ENCODE data around the gene LMX1B.
A peak's percentile ranks its signal among the peaks of the same experiment; 100 is the strongest.
"Not testable (repeated sequence)": the region's sequence is repeated elsewhere in the genome, so short reads cannot be mapped to it uniquely, and the experiment has no call there.

The LMX1B gene

DNA sequence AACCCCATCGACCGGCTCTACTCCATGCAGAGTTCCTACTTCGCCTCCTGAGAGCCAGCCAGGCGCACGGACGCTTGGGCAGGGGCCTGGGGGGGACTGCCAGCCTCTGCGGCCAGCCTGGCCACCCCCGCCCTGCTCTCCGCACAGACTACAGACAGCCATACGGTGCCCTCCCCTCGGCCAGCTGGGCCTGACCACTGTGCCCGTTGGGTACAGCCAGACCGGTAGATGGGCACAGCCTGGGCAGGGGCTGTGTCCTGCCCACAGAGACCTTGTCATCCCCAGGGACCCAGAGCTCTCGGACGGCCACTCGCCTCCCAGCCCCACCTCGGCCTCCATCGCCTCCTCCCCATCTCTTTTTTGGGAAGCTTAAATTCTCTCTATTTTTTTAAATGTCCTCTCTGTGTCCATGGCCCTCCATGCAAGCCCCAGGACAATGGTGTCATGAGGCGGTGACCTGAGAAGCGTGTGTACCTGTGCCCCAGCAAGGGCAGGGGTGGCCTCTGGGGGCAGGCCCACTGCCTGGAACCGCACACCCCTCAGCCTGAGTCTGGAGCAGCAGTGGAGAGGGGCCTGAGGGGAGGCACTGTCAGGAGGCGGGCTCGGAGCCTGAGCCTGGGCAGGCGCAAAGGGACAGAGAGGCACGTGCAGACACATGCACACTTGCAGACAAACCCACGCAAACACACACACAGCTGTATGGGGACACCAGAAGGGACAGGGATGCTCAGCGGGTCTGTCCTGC lies 82.8 kb downstream of the LMX1B start:
- DNase-seq (ENCODE audit: low read depth): no peak

GRCh38 chr9:126697330-126697729 lies 83.6 kb downstream of the LMX1B start:
- no peak for DNase-seq (ENCODE audit: low read depth)

DNA sequence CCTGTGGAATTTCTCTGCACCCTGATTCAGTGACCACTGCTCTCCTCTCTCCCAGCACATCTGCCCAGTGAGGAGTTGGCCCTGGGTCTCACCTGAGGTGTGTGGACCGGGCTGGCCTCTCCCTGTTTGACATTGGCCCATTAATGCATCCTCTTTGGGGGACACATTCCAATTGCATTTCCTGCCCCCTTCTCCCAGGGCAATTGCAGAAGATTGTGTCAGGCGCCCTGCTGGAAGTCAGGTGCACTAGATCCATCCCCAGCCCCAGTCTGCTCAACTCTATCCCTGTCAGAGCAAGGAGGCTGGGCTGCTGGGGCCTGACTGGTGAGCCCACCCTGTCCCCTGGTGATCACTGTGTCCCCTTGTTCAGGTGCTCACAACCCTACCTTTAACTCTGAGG lies 84.5 kb downstream of the LMX1B start:
- DNase-seq (ENCODE audit: low read depth): no peak

GRCh38 chr9:126698756-126699155 lies 85.0 kb downstream of the LMX1B start:
- DNase-seq (ENCODE audit: low read depth): no peak

DNA sequence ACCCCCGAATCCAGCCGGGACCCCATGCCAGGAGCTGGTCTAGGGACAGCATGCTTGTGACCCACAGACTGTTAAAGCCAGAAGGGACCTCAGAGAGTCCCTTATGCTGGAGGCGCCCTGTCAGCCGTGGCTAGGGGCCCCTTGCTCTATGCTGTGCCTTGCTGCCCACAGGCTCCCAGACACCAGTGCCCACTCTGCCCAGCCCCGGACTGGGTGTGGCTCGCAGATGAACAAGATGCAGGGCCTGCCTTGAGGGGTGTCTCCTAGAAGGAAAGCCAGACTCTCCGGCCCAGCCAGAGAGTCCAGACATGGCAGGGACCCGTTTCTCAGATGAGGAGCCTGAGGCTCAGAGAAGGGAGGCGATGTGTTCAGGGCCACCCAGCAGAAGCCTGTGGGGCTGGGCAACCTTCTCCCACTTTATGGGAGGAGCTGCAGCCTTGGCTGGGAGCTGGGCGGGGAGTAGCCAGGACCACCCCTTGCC lies 85.7 kb downstream of the LMX1B start:
- DNase-seq (ENCODE audit: low read depth): no peak

DNA sequence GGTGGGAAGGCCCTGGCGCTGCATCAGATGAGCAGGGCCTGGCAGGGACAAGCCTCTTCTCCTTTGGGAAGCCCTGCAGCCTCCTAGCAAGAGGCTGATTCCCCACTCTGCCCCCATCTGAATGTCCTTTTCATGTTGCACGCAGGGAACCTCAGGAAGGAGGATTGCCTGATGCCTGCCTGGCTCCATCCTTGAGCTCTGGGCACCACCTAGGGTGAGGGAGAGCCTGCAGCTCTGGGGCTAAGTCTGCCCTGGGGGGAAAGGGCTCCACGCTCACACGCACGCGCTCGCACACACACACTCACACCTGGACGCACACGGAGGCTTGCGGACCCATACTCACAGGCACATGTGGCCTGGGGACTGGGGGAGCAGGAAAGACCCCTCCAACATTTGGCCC lies 86.6 kb downstream of the LMX1B start:
- no peak for DNase-seq (ENCODE audit: low read depth)

GRCh38 chr9:126700903-126701812 lies 87.4 kb downstream of the LMX1B start:
- DNase-seq (ENCODE audit: low read depth): no peak

DNA sequence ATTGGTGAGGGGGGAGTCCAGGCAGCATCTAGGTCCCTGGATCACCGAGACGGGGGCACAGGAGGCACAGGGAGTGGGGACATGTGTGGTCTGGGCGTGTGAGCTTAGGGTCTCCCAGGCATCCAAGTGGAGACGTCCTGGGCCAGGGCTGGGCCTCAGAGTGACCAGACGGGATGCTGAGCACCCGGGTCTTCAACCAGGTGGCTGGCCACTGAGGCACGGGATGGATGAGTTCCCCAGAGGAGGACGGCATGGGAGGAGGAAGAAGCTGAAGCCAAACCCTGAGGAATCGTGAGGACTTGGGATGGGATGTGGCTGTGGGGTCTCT lies 88.0 kb downstream of the LMX1B start:
- no peak for DNase-seq (ENCODE audit: low read depth)

DNA sequence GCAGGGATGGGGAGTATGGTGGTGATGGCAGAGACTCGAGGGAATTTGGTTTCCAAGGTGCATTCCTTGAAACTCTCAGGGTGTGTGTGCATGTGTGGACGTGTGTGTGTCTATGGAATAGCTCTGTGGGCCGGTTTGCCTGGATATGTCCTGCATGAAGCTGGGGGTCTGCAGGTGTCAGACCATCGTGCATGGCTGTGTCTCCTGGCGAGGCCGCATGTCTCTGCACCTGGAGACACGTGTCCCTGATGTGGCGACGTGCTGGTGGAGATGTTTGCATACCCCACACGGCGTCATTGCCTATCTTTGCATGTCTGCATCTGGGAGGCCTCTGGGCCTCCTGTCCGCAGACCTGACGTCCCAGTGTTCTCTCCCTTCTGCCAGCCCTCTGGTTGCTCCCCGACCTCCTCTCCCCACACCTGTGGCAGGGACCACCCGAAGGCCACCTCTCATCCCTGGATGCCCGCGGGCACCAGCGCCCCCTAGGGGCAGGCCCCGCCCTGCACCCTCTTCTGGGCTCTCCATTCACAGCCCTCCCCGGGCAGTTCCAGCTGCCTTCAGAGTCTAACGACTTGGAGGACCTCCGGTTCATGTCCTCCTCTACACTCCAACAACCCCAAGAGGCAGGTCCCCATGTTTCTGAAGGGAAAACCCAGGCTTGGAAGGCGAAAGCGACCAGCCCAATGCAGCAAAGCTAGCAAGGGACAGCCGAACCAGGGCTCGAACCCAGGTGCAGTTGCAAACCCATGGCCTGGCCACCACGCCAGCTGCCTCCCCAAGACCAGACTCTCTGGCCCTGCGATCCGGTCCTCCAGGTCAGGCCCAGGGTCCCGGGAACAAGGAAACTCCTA lies 88.6 kb downstream of the LMX1B start:
- no peak for DNase-seq (ENCODE audit: low read depth)

DNA sequence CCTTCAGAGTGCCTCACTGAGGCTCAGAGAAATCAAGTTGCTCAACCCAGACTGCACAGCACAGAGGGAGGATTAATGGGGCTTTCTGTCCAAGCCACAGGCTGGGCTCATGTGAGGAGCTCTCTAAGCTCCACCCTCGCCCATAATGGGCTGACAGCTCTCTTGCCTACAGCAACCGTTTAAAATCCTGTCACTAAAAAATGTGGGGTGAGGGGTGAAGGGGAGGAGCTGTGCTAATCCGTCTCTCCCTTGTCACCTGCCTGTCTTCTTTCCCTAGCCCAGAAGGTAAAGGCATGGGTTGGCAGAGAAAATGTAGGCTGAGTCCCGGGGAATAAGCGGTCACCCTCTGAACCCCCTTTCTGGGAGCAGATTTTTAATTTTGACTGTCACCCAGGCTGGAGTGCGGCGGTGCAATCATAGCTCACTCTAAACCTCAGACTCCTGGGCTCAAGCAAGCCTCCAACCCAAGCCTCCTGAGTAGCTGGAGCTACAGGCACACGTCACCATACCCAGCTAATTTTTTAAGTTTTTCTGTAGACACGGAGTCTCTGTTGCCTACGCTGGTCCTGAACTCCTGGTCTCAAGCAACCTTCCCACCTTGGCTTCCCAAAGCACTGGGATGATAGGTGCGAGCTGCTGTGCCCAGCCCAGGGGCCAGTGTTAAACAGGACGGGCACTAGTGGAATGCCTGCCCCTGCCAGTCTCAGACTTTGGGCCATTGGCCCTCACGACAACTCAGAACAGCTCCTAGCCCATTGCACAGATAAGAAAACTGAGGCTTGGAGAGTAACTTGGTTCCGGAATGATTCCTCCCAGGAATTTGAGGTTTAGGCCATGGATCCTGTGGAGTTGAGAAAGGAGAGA lies 89.5 kb downstream of the LMX1B start:
- no peak for DNase-seq (ENCODE audit: low read depth)

DNA sequence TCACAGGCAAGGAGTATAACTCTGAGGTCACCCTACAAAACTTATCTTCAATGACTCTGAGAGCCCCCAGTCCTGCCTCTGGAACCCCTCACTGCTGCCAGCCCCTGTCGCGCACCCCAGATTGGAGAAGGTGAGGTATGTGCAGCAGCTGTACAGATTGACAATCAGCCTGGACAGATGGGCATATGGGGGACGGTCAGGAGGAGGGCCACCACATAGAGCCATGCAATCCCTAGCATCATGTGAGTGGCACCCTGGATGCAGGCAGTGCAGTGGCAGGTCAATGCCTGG lies 90.1 kb downstream of the LMX1B start:
- DNase-seq (ENCODE audit: low read depth): no peak

DNA sequence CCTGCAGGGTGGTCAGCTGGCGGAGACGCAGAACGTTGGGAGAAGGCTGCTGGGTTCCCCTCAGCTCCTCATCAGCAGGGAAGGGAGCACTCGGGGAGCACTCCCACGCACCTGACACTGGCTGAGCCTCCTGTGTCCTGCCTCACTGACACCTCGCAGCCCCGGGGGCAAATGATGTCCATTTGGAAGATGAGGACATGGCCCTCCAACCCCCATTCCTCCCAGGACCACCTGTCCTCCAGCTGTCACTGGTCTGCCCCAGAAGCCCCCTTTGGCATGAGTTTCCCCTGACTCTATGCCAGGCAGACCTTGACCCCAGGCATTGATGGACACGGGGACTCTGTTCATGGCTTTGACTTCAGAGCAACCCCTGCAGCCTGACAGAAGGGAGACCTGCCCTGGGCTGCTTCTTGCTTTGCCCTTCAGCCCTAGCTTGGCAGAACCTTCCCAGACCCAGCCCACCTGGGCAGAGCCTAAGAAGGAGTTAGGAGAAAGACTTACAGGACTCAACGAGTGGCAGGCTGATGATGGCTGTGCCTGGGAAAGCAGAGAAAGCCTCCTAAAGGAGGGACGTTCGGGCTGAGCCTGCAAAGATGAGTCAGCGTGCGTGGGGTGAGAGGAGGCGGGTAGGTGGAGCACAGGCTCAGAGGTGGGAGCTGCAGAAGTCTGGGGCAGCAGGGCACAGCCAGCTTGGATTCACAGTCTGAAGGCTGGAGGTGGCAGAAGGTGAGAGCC lies 90.6 kb downstream of the LMX1B start:
- peak; percentile 57 for DNase-seq (ENCODE audit: low read depth)

- peak; percentile 72 for DNase-seq (ENCODE audit: low read depth)
Measured at GRCh38 chr9:126704892-126705766, 91.4 kb downstream of the LMX1B start.

- DNase-seq (ENCODE audit: low read depth): peak; percentile 56
Measured at GRCh38 chr9:126705767-126706697, 92.3 kb downstream of the LMX1B start.

DNA sequence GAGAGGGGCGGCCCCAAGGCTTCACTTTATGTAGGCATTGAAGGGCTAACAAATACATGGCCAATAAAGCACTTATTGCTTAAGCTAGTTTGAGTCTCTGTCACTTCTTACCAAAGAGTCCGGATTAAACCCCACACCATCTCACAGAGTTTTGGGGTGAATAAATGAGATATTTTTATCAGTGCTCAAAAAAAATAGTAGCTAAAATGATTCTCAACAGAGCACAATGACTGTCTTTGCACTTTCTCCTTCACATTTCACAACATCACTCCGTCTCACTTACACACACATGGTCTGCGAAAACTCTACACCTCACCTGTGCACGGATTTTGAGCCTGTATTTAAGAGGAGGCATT lies 92.9 kb downstream of the LMX1B start:
- no peak for DNase-seq (ENCODE audit: low read depth)

DNA sequence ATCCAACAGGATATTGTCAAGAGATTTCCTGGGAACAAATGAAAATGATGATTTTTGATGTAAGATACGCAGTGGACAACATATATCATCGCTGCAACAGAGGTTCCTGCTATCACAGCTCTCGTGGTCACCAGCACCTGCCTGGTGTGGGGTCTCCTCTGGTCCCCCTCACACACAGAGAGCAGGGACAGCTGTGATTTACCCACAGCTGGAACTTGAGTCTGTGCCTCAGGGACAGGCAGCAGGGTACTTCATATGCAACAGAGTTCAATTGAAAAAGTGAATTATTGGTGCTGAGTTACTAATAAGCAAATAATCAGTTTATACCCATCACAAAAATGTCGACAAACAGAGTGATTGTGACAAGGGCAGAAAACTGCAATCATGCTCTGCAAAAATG lies 93.4 kb downstream of the LMX1B start:
- no peak for DNase-seq (ENCODE audit: low read depth)

GRCh38 chr9:126707712-126708111 lies 94.0 kb downstream of the LMX1B start:
- not testable (repeated sequence) for DNase-seq (ENCODE audit: low read depth)

DNA sequence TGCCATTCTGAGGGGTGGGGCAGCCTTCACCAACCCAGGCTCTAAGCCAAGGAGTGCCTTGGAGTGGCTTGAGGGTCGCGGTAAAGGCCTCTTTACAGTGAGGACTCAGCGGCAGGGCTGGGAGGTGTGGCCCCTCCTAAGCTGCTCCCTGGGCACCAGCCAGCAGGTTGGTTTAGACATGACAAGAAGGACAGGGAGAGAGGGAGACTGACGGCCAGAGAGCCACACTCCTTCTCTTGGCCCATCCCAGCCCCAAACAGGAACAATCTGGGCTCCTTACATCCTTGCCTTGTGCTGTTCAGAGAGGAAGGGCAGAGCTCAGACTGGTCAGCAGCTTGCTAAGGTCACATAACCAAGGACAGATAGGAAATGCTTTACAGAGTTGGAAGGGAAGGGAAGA lies 94.5 kb downstream of the LMX1B start:
- no peak for DNase-seq (ENCODE audit: low read depth)

DNA sequence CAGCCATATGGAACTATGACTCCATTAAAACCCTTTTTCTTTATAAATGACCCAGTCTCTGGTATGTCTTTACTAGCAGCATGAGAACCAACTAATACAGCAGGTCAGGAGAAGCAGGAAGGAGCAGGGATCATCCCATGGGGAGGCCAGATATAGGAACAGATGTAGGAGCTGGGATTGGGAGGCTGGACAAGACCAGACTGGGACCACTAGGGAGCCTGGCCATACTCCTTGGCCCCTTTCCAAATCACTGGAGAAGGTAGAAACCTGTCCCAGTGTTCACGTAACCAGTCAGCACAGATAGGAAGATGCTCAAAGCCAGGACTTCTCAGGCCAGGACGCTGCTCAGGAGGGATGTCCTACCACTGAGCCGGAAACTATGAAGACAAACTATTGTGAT lies 95.5 kb downstream of the LMX1B start:
- DNase-seq (ENCODE audit: low read depth): no peak
